HEK293 (cell line): Measurements from ENCODE around the gene DENND4B.

Experiments used
- BCL11A ChIP-seq: fragments of 450-650 bp; formaldehyde crosslinking; IDR thresholded peaks from 2 replicates; pipeline ENCODE4 v1.5.1; 2016; ENCODE audit warnings: low read depth, missing biosample characterization, missing genetic modification characterization
- GLI4 ChIP-seq: fragments of 450-650 bp; formaldehyde crosslinking; IDR thresholded peaks from 2 replicates; pipeline ENCODE4 v1.5.1; 2016; ENCODE audit warnings: missing biosample characterization, missing genetic modification characterization
- KLF9 ChIP-seq: fragments of 450-650 bp; formaldehyde crosslinking; IDR thresholded peaks from 2 replicates; pipeline ENCODE4 v1.5.1; 2016; ENCODE audit warnings: missing biosample characterization, missing genetic modification characterization, low read depth
- MZF1 ChIP-seq: fragments of 450-650 bp; formaldehyde crosslinking; IDR thresholded peaks from 2 replicates; pipeline ENCODE4 v1.5.1; 2017; ENCODE audit warnings: missing biosample characterization, missing genetic modification characterization, borderline replicate concordance
- TCF7L2 ChIP-seq: IDR thresholded peaks from 2 replicates; pipeline ENCODE4 v1.6.1; 2011; ENCODE audit warnings: low read depth, mild to moderate bottlenecking, inconsistent platforms, low read length, moderate library complexity, borderline replicate concordance
- YY2 ChIP-seq: fragments of 450-650 bp; formaldehyde crosslinking; IDR thresholded peaks from 2 replicates; pipeline ENCODE4 v1.5.1; 2016; ENCODE audit warnings: missing biosample characterization, missing genetic modification characterization
- ZNF10 ChIP-seq: fragments of 450-650 bp; formaldehyde crosslinking; IDR thresholded peaks from 2 replicates; pipeline ENCODE4 v1.5.1; 2017; ENCODE audit warnings: missing biosample characterization, missing genetic modification characterization
- ZNF133 ChIP-seq: fragments of 450-650 bp; formaldehyde crosslinking; IDR thresholded peaks from 2 replicates; pipeline ENCODE4 v1.5.1; 2016; ENCODE audit warnings: missing biosample characterization, missing genetic modification characterization
- ZNF138 ChIP-seq: fragments of 450-650 bp; formaldehyde crosslinking; IDR thresholded peaks from 2 replicates; pipeline ENCODE4 v1.5.1; 2016; ENCODE audit warnings: missing biosample characterization, missing genetic modification characterization, borderline replicate concordance
- ZNF202 ChIP-seq: fragments of 450-650 bp; formaldehyde crosslinking; IDR thresholded peaks from 2 replicates; pipeline ENCODE4 v1.5.1; 2016; ENCODE audit warnings: missing biosample characterization, missing genetic modification characterization, borderline replicate concordance
- ZNF214 ChIP-seq: fragments of 450-650 bp; formaldehyde crosslinking; IDR thresholded peaks from 2 replicates; pipeline ENCODE4 v1.5.1; 2017; ENCODE audit warnings: missing biosample characterization, mild to moderate bottlenecking, missing genetic modification characterization, borderline replicate concordance
- ZNF23 ChIP-seq: fragments of 450-650 bp; formaldehyde crosslinking; IDR thresholded peaks from 2 replicates; pipeline ENCODE4 v1.5.1; 2016; ENCODE audit warnings: missing biosample characterization, missing genetic modification characterization, borderline replicate concordance
- ZNF239 ChIP-seq: fragments of 450-650 bp; formaldehyde crosslinking; IDR thresholded peaks from 2 replicates; pipeline ENCODE4 v1.5.1; 2016; ENCODE audit warnings: missing biosample characterization, missing genetic modification characterization
- ZNF292 ChIP-seq: fragments of 450-650 bp; formaldehyde crosslinking; IDR thresholded peaks from 2 replicates; pipeline ENCODE4 v1.5.1; 2016; ENCODE audit warnings: low read depth, missing biosample characterization, missing genetic modification characterization, borderline replicate concordance
- ZNF391 ChIP-seq: fragments of 450-650 bp; formaldehyde crosslinking; IDR thresholded peaks from 2 replicates; pipeline ENCODE4 v1.5.1; 2016; ENCODE audit warnings: low read depth, missing biosample characterization, missing genetic modification characterization, borderline replicate concordance
- ZNF561 ChIP-seq: fragments of 450-650 bp; IDR thresholded peaks from 2 replicates; pipeline ENCODE4 v1.5.1; 2018; ENCODE audit warnings: missing biosample characterization, missing genetic modification characterization, borderline replicate concordance
- ZNF596 ChIP-seq: fragments of 450-650 bp; IDR thresholded peaks from 2 replicates; pipeline ENCODE4 v1.5.0; 2018; ENCODE audit warnings: missing biosample characterization, mild to moderate bottlenecking, missing genetic modification characterization, moderate library complexity
- ZNF654 ChIP-seq: fragments of 450-650 bp; formaldehyde crosslinking; IDR thresholded peaks from 2 replicates; pipeline ENCODE4 v1.5.1; 2016; ENCODE audit warnings: low read depth, missing biosample characterization, missing genetic modification characterization
- ZSCAN16 ChIP-seq: fragments of 450-650 bp; formaldehyde crosslinking; IDR thresholded peaks from 2 replicates; pipeline ENCODE4 v1.5.1; 2016; ENCODE audit warnings: missing biosample characterization, missing genetic modification characterization
- ZSCAN23 ChIP-seq: fragments of 450-650 bp; formaldehyde crosslinking; IDR thresholded peaks from 2 replicates; pipeline ENCODE4 v1.5.1; 2016; ENCODE audit warnings: missing biosample characterization, missing genetic modification characterization
- TF ChIP-seq, protein P1 (sequence below): fragments of 450-650 bp; formaldehyde crosslinking; IDR thresholded peaks from 2 replicates; pipeline ENCODE4 v1.5.1; 2016; ENCODE audit warnings: missing biosample characterization, missing genetic modification characterization
- TF ChIP-seq, protein P2 (sequence below): fragments of 450-650 bp; formaldehyde crosslinking; IDR thresholded peaks from 2 replicates; pipeline ENCODE4 v1.5.1; 2016; ENCODE audit warnings: missing biosample characterization, missing genetic modification characterization
- TF ChIP-seq, protein P3 (sequence below): fragments of 450-650 bp; formaldehyde crosslinking; IDR thresholded peaks from 2 replicates; pipeline ENCODE4 v1.5.1; 2016; ENCODE audit warnings: missing biosample characterization, missing genetic modification characterization
- TF ChIP-seq, protein P4 (sequence below): fragments of 450-650 bp; formaldehyde crosslinking; optimal IDR thresholded peaks from 2 replicates; pipeline ENCODE3; 2016; ENCODE audit warnings: missing biosample characterization, mild to moderate bottlenecking, missing genetic modification characterization
- TF ChIP-seq, protein P5 (sequence below): fragments of 450-650 bp; formaldehyde crosslinking; IDR thresholded peaks from 2 replicates; pipeline ENCODE4 v1.5.1; 2016; ENCODE audit warnings: missing biosample characterization, missing genetic modification characterization
- TF ChIP-seq, protein P6 (sequence below): fragments of 450-650 bp; formaldehyde crosslinking; IDR thresholded peaks from 2 replicates; pipeline ENCODE4 v1.5.1; 2017; ENCODE audit warnings: missing biosample characterization, missing genetic modification characterization
- TF ChIP-seq, protein P7 (sequence below): fragments of 450-650 bp; formaldehyde crosslinking; conservative IDR thresholded peaks from 2 replicates; pipeline ENCODE4 v1.5.1; 2016; ENCODE audit warnings: low read depth, missing biosample characterization, missing genetic modification characterization

Gene DENND4B

DNA sequence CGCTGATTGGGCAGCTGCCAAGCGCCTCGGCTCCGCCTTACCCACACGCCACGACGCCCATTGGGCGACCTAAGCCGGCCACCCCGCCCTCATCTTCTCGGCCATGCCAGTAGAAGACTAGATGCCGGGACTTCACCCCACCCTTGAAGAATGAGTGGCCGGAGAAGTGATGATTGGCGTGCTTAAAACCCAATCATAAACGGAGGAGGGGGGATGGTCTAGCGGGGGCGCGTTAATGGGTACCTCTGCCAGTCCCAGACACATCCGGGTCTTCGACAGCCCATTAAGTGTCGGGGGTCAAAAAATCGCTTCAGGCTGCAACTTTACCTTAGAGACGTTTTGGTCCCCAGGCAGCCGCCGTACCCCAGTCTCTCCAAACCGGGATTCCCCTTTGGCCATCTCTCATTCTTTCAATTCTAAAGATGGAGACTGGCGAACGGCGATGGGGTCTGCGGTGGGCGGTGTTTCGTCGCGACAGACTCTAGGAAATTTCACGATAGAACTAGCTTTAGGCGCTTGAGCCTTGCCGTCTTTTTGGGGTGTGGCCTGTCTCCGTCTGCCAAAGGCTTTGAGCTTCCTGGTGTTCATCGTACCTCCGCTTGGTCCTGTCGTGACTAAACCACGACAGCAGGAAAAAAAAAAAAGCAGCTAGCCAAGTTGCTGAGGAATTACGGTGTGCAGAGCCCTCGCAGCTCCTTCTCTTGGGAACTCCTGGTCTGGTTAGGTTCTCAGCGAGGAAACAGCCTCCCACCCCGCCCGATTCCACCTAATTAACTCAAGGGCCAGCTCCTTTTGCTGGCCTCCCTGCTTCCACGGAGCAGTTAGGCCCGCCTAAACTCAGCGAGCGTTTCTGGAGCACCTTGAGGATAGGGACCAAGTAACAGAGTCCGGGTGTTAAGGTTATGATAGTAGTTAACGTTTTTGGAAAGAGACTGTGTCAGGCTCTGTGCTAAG, 23.3 kb downstream of the DENND4B start, which contains the start of gene GATAD2B (continued):
- TF ChIP-seq ZSCAN16 (tag by site-specific recombination) (no peak), YY2 (no peak), MZF1 (tag by site-specific recombination) (peak; percentile 41; the same call in 1 of the 2 replicates), ZNF214 (tag by site-specific recombination) (no peak), TCF7L2 (no peak), KLF9 (peak; percentile 82), ZNF202 (tag by site-specific recombination) (no peak), ZNF654 (tag by site-specific recombination) (no peak), ZNF23 (tag by site-specific recombination) (no peak), ZNF596 (tag by site-specific recombination) (no peak), ZNF138 (tag by site-specific recombination) (no peak), ZNF292 (tag by site-specific recombination) (no peak), ZSCAN23 (tag by site-specific recombination) (no peak), ZNF10 (tag by site-specific recombination) (no peak), BCL11A (tag by site-specific recombination) (no peak), GLI4 (tag by site-specific recombination) (no peak), ZNF561 (tag by site-specific recombination) (peak; percentile 88; the same call in 1 of the 2 replicates), ZNF133 (tag by site-specific recombination) (no peak), ZNF391 (peak; percentile 84; the same call in 1 of the 2 replicates), ZNF239 (tag by site-specific recombination) (no peak)
- TF ChIP-seq, protein P1, sequence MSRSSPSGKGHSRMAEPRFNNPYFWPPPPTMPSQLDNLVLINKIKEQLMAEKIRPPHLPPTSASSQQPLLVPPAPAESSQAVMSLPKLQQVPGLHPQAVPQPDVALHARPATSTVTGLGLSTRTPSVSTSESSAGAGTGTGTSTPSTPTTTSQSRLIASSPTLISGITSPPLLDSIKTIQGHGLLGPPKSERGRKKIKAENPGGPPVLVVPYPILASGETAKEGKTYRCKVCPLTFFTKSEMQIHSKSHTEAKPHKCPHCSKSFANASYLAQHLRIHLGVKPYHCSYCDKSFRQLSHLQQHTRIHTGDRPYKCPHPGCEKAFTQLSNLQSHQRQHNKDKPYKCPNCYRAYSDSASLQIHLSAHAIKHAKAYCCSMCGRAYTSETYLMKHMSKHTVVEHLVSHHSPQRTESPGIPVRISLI (tag by site-specific recombination): no peak
- TF ChIP-seq, protein P2, sequence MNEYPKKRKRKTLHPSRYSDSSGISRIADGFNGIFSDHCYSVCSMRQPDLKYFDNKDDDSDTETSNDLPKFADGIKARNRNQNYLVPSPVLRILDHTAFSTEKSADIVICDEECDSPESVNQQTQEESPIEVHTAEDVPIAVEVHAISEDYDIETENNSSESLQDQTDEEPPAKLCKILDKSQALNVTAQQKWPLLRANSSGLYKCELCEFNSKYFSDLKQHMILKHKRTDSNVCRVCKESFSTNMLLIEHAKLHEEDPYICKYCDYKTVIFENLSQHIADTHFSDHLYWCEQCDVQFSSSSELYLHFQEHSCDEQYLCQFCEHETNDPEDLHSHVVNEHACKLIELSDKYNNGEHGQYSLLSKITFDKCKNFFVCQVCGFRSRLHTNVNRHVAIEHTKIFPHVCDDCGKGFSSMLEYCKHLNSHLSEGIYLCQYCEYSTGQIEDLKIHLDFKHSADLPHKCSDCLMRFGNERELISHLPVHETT: peak; percentile 64; the same call in 1 of the 2 replicates
- TF ChIP-seq, protein P3, sequence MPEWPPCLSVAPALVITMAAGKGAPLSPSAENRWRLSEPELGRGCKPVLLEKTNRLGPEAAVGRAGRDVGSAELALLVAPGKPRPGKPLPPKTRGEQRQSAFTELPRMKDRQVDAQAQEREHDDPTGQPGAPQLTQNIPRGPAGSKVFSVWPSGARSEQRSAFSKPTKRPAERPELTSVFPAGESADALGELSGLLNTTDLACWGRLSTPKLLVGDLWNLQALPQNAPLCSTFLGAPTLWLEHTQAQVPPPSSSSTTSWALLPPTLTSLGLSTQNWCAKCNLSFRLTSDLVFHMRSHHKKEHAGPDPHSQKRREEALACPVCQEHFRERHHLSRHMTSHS (tag by site-specific recombination): no peak
- TF ChIP-seq, protein P4, sequence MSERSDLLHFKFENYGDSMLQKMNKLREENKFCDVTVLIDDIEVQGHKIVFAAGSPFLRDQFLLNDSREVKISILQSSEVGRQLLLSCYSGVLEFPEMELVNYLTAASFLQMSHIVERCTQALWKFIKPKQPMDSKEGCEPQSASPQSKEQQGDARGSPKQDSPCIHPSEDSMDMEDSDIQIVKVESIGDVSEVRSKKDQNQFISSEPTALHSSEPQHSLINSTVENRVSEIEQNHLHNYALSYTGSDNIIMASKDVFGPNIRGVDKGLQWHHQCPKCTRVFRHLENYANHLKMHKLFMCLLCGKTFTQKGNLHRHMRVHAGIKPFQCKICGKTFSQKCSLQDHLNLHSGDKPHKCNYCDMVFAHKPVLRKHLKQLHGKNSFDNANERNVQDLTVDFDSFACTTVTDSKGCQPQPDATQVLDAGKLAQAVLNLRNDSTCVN: peak; percentile 35
- TF ChIP-seq, protein P5, sequence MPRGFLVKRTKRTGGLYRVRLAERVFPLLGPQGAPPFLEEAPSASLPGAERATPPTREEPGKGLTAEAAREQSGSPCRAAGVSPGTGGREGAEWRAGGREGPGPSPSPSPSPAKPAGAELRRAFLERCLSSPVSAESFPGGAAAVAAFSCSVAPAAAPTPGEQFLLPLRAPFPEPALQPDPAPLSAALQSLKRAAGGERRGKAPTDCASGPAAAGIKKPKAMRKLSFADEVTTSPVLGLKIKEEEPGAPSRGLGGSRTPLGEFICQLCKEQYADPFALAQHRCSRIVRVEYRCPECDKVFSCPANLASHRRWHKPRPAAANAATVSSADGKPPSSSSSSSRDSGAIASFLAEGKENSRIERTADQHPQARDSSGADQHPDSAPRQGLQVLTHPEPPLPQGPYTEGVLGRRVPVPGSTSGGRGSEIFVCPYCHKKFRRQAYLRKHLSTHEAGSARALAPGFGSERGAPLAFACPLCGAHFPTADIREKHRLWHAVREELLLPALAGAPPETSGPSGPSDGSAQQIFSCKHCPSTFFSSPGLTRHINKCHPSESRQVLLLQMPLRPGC (tag by site-specific recombination): no peak
- TF ChIP-seq, protein P6, sequence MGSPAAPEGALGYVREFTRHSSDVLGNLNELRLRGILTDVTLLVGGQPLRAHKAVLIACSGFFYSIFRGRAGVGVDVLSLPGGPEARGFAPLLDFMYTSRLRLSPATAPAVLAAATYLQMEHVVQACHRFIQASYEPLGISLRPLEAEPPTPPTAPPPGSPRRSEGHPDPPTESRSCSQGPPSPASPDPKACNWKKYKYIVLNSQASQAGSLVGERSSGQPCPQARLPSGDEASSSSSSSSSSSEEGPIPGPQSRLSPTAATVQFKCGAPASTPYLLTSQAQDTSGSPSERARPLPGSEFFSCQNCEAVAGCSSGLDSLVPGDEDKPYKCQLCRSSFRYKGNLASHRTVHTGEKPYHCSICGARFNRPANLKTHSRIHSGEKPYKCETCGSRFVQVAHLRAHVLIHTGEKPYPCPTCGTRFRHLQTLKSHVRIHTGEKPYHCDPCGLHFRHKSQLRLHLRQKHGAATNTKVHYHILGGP (tag by site-specific recombination): no peak
- TF ChIP-seq, protein P7, sequence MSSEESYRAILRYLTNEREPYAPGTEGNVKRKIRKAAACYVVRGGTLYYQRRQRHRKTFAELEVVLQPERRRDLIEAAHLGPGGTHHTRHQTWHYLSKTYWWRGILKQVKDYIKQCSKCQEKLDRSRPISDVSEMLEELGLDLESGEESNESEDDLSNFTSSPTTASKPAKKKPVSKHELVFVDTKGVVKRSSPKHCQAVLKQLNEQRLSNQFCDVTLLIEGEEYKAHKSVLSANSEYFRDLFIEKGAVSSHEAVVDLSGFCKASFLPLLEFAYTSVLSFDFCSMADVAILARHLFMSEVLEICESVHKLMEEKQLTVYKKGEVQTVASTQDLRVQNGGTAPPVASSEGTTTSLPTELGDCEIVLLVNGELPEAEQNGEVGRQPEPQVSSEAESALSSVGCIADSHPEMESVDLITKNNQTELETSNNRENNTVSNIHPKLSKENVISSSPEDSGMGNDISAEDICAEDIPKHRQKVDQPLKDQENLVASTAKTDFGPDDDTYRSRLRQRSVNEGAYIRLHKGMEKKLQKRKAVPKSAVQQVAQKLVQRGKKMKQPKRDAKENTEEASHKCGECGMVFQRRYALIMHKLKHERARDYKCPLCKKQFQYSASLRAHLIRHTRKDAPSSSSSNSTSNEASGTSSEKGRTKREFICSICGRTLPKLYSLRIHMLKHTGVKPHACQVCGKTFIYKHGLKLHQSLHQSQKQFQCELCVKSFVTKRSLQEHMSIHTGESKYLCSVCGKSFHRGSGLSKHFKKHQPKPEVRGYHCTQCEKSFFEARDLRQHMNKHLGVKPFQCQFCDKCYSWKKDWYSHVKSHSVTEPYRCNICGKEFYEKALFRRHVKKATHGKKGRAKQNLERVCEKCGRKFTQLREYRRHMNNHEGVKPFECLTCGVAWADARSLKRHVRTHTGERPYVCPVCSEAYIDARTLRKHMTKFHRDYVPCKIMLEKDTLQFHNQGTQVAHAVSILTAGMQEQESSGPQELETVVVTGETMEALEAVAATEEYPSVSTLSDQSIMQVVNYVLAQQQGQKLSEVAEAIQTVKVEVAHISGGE (tag by site-specific recombination): peak; percentile 70
